Cerebellar cortex (tissue), 1 donor: Measurements from ENCODE around the gene B4GALT5.
A peak's percentile ranks its signal among the peaks of the same experiment; 100 is the strongest.

Experiments used
- DNase-seq: peaks from one replicate; pipeline ENCODE4 v3.0.0-alpha.2; 2015; ENCODE audit warnings: low spot score

Gene B4GALT5

DNA sequence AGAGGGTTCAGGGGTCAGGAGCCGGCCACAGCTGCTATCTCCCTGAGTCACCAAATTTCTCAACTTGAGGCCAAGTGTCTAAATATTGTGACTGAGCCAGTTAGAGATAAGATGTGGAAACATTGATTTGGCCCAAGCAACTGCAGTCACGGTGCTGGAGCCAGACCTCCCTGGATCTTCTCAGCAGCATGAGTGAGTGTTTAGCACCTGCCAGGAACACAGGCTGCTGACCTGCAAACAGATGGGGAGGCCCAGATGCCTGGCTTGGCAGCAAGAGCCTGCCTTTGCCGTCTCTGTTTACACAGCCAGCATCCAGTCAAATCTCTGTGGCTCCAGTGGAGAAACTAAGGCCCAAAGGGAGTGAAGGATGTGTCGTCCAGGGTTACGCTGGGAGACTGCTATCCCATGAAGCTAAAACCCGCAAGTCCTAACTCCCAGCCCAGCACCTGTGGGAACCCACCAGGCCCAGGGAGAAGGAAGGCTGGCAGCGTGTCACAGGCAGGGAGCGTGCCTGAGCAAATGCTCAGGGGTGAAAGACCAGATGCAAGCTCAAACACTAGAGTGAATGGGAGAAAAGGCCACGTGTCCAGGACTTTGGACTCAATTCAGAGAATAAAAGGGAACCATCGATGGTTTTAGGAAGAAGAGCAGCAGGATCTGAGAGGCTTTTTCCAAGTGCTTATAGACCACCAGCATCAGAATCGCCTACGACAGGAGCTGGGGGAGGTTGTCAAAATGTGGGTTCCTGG lies 129.8 kb downstream of the B4GALT5 start:
- peak; percentile 74 for DNase-seq

DNA sequence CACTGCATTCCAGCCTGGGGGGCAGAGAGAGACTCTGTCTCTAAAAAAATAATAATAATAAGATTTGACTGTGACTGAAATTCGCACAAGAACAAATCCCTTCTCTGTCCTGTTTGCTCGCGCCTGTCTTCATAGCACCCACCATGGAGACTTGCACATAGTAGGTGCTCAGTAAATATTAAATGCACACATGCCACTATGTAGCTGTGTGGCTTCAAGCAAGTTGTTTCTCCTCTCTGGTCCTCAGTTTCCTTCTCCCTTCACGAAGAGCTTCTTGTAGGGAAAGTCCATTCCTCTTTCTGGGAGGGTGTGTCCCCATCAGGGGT lies 130.4 kb downstream of the B4GALT5 start:
- no peak for DNase-seq
